ENCODE results near the gene CDK9.

- no peak for TF ChIP-seq EZH2 (IDR thresholded peaks at IDR 0.05; ENCODE audit: low read depth, unreplicated experiment)
- TF ChIP-seq CTCF (conservative IDR thresholded peaks at IDR 0.05; ENCODE audit: low read depth in 2 of 2), result no peak
- no peak for TF ChIP-seq POLR2AphosphoS5 (IDR thresholded peaks at IDR 0.05; ENCODE audit: low read depth)
- TF ChIP-seq CREB1 (CRISPR knock-in tag; IDR thresholded peaks at IDR 0.05; ENCODE audit: low read depth), result no peak
- TF ChIP-seq EZH2phosphoT487 (IDR thresholded peaks at IDR 0.05; ENCODE audit: unreplicated experiment), result no peak
- no peak for TF ChIP-seq ETS1 (IDR thresholded peaks at IDR 0.05)
- TF ChIP-seq, protein P1, sequence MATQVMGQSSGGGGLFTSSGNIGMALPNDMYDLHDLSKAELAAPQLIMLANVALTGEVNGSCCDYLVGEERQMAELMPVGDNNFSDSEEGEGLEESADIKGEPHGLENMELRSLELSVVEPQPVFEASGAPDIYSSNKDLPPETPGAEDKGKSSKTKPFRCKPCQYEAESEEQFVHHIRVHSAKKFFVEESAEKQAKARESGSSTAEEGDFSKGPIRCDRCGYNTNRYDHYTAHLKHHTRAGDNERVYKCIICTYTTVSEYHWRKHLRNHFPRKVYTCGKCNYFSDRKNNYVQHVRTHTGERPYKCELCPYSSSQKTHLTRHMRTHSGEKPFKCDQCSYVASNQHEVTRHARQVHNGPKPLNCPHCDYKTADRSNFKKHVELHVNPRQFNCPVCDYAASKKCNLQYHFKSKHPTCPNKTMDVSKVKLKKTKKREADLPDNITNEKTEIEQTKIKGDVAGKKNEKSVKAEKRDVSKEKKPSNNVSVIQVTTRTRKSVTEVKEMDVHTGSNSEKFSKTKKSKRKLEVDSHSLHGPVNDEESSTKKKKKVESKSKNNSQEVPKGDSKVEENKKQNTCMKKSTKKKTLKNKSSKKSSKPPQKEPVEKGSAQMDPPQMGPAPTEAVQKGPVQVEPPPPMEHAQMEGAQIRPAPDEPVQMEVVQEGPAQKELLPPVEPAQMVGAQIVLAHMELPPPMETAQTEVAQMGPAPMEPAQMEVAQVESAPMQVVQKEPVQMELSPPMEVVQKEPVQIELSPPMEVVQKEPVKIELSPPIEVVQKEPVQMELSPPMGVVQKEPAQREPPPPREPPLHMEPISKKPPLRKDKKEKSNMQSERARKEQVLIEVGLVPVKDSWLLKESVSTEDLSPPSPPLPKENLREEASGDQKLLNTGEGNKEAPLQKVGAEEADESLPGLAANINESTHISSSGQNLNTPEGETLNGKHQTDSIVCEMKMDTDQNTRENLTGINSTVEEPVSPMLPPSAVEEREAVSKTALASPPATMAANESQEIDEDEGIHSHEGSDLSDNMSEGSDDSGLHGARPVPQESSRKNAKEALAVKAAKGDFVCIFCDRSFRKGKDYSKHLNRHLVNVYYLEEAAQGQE (IDR thresholded peaks at IDR 0.05; ENCODE audit: unreplicated experiment), result no peak
- no peak for TF ChIP-seq JUNB (IDR thresholded peaks at IDR 0.05; ENCODE audit: unreplicated experiment)
- TF ChIP-seq ZNF462 (CRISPR knock-in tag; IDR thresholded peaks at IDR 0.05), result no peak
- TF ChIP-seq ZNF114 (CRISPR knock-in tag; IDR thresholded peaks at IDR 0.05), result no peak
- TF ChIP-seq STAT1 (IDR thresholded peaks at IDR 0.05; ENCODE audit: unreplicated experiment), result no peak
These were observed 40.5 kb downstream of the CDK9 start for GRCh38 chr9:127826253-127826913.
